Loucy (cell line): Measurements from ENCODE around the gene CNTROB.

Source experiments
- EZH2phosphoT487 ChIP-seq: fragments of 200-600 bp; IDR thresholded peaks from 2 replicates; pipeline ENCODE4 v1.6.1; 2018; ENCODE audit warnings: antibody characterized with exemption, mild to moderate bottlenecking, moderate library complexity, borderline replicate concordance
- TF ChIP-seq, protein P1 (sequence below): fragments of 200-600 bp; sonication (generic); conservative IDR thresholded peaks from 2 replicates; pipeline ENCODE4 v1.5.1; 2014; ENCODE audit warnings: mild to moderate bottlenecking, antibody characterized with exemption, low read length

DNA sequence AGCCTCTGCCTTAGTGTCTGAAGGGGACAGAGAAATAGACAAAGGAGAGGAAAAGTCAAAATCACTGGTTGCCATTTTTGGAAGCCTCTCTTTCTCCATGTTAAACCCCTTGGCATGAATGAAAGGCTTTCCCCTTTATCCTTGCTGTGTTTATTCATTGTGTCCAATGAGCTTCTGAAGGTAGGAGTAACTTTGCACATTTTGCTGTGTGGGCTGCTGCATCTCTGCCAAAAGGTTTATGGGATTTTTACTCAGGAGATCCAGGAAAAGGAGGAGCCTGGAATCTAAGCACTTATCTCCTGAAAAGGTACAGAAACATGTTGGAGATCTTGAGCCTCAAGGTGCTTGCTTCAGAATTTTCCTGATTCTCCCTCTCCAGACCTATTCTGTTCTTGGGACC lies 3.9 kb downstream of the CNTROB start:
- no peak for TF ChIP-seq EZH2phosphoT487
- TF ChIP-seq, protein P1, sequence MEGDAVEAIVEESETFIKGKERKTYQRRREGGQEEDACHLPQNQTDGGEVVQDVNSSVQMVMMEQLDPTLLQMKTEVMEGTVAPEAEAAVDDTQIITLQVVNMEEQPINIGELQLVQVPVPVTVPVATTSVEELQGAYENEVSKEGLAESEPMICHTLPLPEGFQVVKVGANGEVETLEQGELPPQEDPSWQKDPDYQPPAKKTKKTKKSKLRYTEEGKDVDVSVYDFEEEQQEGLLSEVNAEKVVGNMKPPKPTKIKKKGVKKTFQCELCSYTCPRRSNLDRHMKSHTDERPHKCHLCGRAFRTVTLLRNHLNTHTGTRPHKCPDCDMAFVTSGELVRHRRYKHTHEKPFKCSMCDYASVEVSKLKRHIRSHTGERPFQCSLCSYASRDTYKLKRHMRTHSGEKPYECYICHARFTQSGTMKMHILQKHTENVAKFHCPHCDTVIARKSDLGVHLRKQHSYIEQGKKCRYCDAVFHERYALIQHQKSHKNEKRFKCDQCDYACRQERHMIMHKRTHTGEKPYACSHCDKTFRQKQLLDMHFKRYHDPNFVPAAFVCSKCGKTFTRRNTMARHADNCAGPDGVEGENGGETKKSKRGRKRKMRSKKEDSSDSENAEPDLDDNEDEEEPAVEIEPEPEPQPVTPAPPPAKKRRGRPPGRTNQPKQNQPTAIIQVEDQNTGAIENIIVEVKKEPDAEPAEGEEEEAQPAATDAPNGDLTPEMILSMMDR = no peak
